Stimulated activated CD8-positive, alpha-beta memory T cell treated with anti-CD3 and anti-CD28 coated beads, Interleukin-12 subunit alpha, Interleukin-12 subunit beta, amount 100 ng/mL, for 4 hours (primary cell): ENCODE results near the gene CEP44.
"Not testable (repeated sequence)": the region's sequence is repeated elsewhere in the genome, so short reads cannot be mapped to it uniquely, and the experiment has no call there.

Experiments
- DNase-seq: peaks from one replicate; pipeline ENCODE4 v3.0.0-alpha.2; 2020; ENCODE audit warnings: low read depth

The CEP44 gene

GRCh38 chr4:174324725-174325124 lies 41.0 kb downstream of the CEP44 start:
- no peak for DNase-seq

- DNase-seq, result no peak
Measured at GRCh38 chr4:174332741-174333493, 49.2 kb downstream of the CEP44 start.

- no peak for DNase-seq
Measured at GRCh38 chr4:174334628-174335027, 50.9 kb downstream of the CEP44 start.

GRCh38 chr4:174340714-174341113 lies 57.0 kb downstream of the CEP44 start:
- DNase-seq, result no peak

GRCh38 chr4:174349156-174349555 lies 65.4 kb downstream of the CEP44 start:
- DNase-seq, result no peak

- no peak for DNase-seq
Measured at GRCh38 chr4:174352061-174352819, 68.5 kb downstream of the CEP44 start.

- no peak for DNase-seq
Measured at GRCh38 chr4:174357321-174357720, 73.6 kb downstream of the CEP44 start.

GRCh38 chr4:174358410-174358809 lies 74.7 kb downstream of the CEP44 start:
- DNase-seq, result no peak

- no peak for DNase-seq
Measured at GRCh38 chr4:174358829-174359228, 75.1 kb downstream of the CEP44 start.

GRCh38 chr4:174362340-174362739 lies 78.6 kb downstream of the CEP44 start:
- DNase-seq, result no peak

- not testable (repeated sequence) for DNase-seq
Measured at GRCh38 chr4:174363782-174364181, 80.1 kb downstream of the CEP44 start.

GRCh38 chr4:174365018-174365587 lies 81.4 kb downstream of the CEP44 start:
- no peak for DNase-seq

- no peak for DNase-seq
Measured at GRCh38 chr4:174369985-174370384, 86.3 kb downstream of the CEP44 start.

- DNase-seq, result no peak
Measured at GRCh38 chr4:174373821-174374220, 90.1 kb downstream of the CEP44 start.

GRCh38 chr4:174375422-174375821 lies 91.7 kb downstream of the CEP44 start:
- no peak for DNase-seq

- DNase-seq, result no peak
Measured at GRCh38 chr4:174377613-174378012, 93.9 kb downstream of the CEP44 start.

GRCh38 chr4:174378951-174379350 lies 95.2 kb downstream of the CEP44 start:
- no peak for DNase-seq

- not testable (repeated sequence) for DNase-seq
Measured at GRCh38 chr4:174380206-174380605, 96.5 kb downstream of the CEP44 start.

GRCh38 chr4:174380699-174381439 lies 97.2 kb downstream of the CEP44 start:
- DNase-seq, result no peak

- no peak for DNase-seq
Measured at GRCh38 chr4:174381440-174381800, 97.7 kb downstream of the CEP44 start.
